A673 (cell line): ENCODE measurements around the gene TNS3. TPM values are rescaled to one million over a fixed set of nuclear protein-coding genes. Genes with fewer than 3 reads are reported as not detected.

Experiments
- BruUV-seq: library from RNA; stranded (reverse); fragments of 400-500 nt; replicated peaks from 2 replicates; lab custom pipeline; 2021; lab: Mats Ljungman, UMichigan
- CTCF ChIA-PET: fragments of 300-600 bp; sonication (Branson Sonifier 250); formaldehyde crosslinking; loops from one replicate; lab custom pipeline; 2022; ENCODE audit warnings: antibody characterized with exemption; lab: Charles Lee
- POLR2A ChIA-PET: fragments of 300-600 bp; sonication (Branson Sonifier 250); formaldehyde crosslinking; loops from one replicate; lab custom pipeline; 2022; ENCODE audit warnings: antibody characterized with exemption; ENCODE audit not compliant: low non-redundant PET; lab: Charles Lee
- DNase-seq: peaks from one replicate; pipeline ENCODE4 v3.0.0-alpha.2; 2015; ENCODE audit warnings: low spot score
- H3K27ac ChIP-seq: fragments of 200-600 bp; sonication (generic); 2 replicates; pipeline ENCODE4 v1.5.1; 2016; ENCODE audit warnings: mixed run types, low read depth, mild to moderate bottlenecking, mixed read lengths, antibody characterized with exemption, low read length; ENCODE audit not compliant: poor library complexity, severe bottlenecking
- H3K27me3 ChIP-seq: fragments of 200-600 bp; sonication (generic); replicated peaks from 2 replicates; pipeline ENCODE4 v1.6.1; 2017; ENCODE audit warnings: mixed run types, low read depth, mild to moderate bottlenecking, mixed read lengths, antibody characterized with exemption, low read length; ENCODE audit not compliant: insufficient read depth, poor library complexity
- H3K36me3 ChIP-seq: fragments of 200-600 bp; sonication (generic); 2 replicates; pipeline ENCODE4 v1.6.1; 2016; ENCODE audit warnings: mixed run types, mild to moderate bottlenecking, mixed read lengths, antibody characterized with exemption, low read length; ENCODE audit not compliant: insufficient read depth, poor library complexity, severe bottlenecking
- H3K4me1 ChIP-seq: fragments of 200-600 bp; sonication (generic); 2 replicates; pipeline ENCODE4 v1.6.1; 2017; ENCODE audit warnings: mixed run types, mild to moderate bottlenecking, mixed read lengths, antibody characterized with exemption, low read length; ENCODE audit not compliant: insufficient read depth, poor library complexity, severe bottlenecking
- H3K4me3 ChIP-seq: fragments of 200-600 bp; sonication (generic); 2 replicates; pipeline ENCODE4 v1.5.1; 2016; ENCODE audit warnings: low read depth, mixed run types, mild to moderate bottlenecking, mixed read lengths, low read length; ENCODE audit not compliant: poor library complexity, severe bottlenecking
- H3K9me3 ChIP-seq: fragments of 200-600 bp; sonication (generic); 2 replicates; pipeline ENCODE4 v1.6.1; 2016; ENCODE audit warnings: mixed run types, low read depth, mild to moderate bottlenecking, mixed read lengths, antibody characterized with exemption, low read length; ENCODE audit not compliant: poor library complexity, severe bottlenecking
- CTCF ChIP-seq: fragments of 300-800, 200-600 bp; sonication (generic); conservative IDR thresholded peaks from 2 replicates; pipeline ENCODE4 v1.5.1; 2017; ENCODE audit warnings: low read depth, mild to moderate bottlenecking, antibody characterized with exemption, low read length, moderate library complexity, mixed read lengths
- EZH2 ChIP-seq: fragments of 200-600 bp; sonication (generic); IDR thresholded peaks from 2 replicates; pipeline ENCODE4 v1.6.1; 2017; ENCODE audit warnings: borderline replicate concordance, low read depth, mild to moderate bottlenecking, mixed read lengths, antibody characterized with exemption, low read length; ENCODE audit not compliant: poor library complexity, severe bottlenecking
- intact Hi-C: fragments of 100-400 bp; cut with micrococcal nuclease; formaldehyde crosslinking; loops from one replicate; pipeline ENCODE4 v1.10.0; 2022; ENCODE audit not compliant: unreplicated experiment
- total RNA-seq: library from RNA; stranded (reverse); gene quantifications from 2 replicates; pipeline ENCODE4 v1.2.3, GENCODE V29; 2021

The TNS3 gene
- total RNA-seq, 1 experiment from 2014 or later: not detected

- no peaks in the 10 kb centered on the region for H3K4me1 ChIP-seq
- H3K27me3 ChIP-seq: no peaks in the 10 kb centered on the region
- no peaks in the 10 kb centered on the region for H3K9me3 ChIP-seq
- no peak for DNase-seq
- no TSS peak for BruUV-seq
- H3K27ac ChIP-seq: no peak overlapping the region
- intact Hi-C loops: no loop called here
- H3K4me3 ChIP-seq: no peak overlapping the region
- no peaks in the 10 kb centered on the region for H3K36me3 ChIP-seq
- CTCF ChIA-PET: no interaction called here
- no peak for TF ChIP-seq EZH2
- no peak for TF ChIP-seq CTCF
- POLR2A ChIA-PET: no interaction called here
These were observed 53.4 kb downstream of the TNS3 start for GRCh38 chr7:47528471-47528870.

GRCh38 chr7:47526466-47526865 is 55.4 kb downstream of the TNS3 start:
- no TSS peak for BruUV-seq
- CTCF ChIA-PET: no interaction called here
- DNase-seq: no peak

GRCh38 chr7:47525066-47525623 is 56.8 kb downstream of the TNS3 start:
- CTCF ChIA-PET: no interaction called here
- no peaks in the 10 kb centered on the region for H3K9me3 ChIP-seq
- no peaks in the 10 kb centered on the region for H3K4me1 ChIP-seq
- no peak for TF ChIP-seq CTCF
- H3K27me3 ChIP-seq: no peaks in the 10 kb centered on the region
- H3K4me3 ChIP-seq: no peak overlapping the region
- no peaks in the 10 kb centered on the region for H3K36me3 ChIP-seq
- no peak overlapping the region for H3K27ac ChIP-seq
- POLR2A ChIA-PET: no interaction called here
- DNase-seq: no peak
- intact Hi-C loops: no loop called here
- no TSS peak for BruUV-seq

More at GRCh38 chr7:47526466-47526865, 55.4 kb downstream of the TNS3 start:
- Histone ChIP-seq H3K36me3 (no peaks in the 10 kb centered on the region), H3K27ac (no peak overlapping the region), H3K9me3 (no peaks in the 10 kb centered on the region), H3K4me1 (no peaks in the 10 kb centered on the region), H3K4me3 (no peak overlapping the region), H3K27me3 (no peaks in the 10 kb centered on the region)
- POLR2A ChIA-PET: no interaction called here
- TF ChIP-seq EZH2 (no peak), CTCF (no peak)
- intact Hi-C loops: no loop called here
